Measurements from ENCODE around the gene RANBP3.
A peak's percentile ranks its signal among the peaks of the same experiment; 100 is the strongest.
"Not testable (repeated sequence)": the region's sequence is repeated elsewhere in the genome, so short reads cannot be mapped to it uniquely, and the experiment has no call there.

RANBP3 gene

DNA sequence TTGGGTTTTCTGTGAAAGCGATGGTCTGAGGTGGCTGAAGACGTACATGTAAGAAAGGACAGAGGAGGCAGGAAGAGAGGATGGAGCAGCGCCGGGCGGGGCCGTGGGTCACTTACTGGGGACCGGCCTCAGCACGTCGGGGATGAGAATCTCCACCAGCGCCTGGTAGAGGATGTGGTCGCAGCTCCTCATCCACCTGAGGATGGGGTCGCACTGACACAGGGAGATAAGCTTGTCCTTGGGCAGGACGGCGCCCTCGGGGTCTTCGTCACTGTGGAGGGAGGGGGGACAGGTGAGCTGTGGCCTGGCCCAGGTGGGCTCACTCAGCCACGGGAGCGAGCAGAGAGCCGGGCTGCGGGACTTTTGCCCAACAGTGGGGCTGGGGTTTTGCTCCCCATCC lies 29.0 kb upstream of the RANBP3 start:
- no peak for DNase-seq

DNA sequence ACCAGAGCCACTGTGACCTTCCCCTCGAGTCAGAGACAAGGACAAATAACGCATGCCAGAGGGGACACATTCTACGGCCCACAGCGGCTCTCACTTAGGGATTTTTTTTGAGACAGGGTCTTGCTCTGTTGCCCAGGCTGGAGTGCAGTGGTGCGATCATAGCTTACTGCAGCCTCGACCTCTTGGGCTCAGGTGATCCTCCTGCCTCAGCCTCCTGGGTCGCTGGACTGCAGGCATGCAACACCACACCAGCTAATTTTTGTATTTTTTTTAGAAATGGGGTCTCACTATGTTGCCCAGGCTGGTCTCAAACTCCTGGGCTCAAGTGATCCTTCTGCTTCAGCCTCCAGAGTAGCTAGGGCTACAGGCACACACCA lies 28.1 kb upstream of the RANBP3 start:
- DNase-seq = not testable (repeated sequence)

DNA sequence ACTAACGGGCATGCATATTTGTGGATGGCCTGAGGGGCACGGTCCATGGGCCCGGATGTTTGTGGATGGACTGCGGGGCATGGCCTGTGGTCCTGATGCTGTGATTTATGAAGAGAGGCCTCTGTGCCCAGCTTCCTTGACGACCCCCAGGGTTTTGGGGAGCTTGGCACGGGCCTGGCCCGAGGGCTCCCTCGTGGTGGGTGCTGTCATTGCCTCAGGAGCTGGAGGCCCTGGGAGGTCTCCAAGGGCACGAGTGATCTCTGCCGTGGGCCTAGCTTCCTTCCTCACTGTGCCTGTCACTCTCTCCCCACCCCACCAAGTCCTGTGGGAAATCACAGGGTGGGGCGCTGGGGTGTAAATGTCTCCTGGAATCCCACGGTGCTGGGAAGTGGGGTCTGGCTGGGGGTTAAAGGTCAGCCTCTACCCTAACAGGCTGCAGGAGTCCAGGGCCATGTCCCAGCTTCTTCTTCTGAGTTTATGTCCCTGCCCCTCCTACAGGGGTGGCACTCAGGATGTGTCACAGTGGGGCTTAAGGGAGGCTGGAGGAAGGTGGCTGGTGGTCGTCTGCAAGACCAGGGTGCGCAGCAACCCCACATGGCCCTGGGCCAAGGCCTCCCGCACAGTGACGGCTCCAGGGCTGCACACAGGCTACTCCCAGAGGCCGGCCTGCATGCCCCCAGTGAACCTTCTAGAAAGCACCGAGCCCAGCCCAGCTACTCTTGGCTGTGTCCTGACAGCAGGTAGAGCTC lies 27.6 kb upstream of the RANBP3 start:
- no peak for DNase-seq

DNA sequence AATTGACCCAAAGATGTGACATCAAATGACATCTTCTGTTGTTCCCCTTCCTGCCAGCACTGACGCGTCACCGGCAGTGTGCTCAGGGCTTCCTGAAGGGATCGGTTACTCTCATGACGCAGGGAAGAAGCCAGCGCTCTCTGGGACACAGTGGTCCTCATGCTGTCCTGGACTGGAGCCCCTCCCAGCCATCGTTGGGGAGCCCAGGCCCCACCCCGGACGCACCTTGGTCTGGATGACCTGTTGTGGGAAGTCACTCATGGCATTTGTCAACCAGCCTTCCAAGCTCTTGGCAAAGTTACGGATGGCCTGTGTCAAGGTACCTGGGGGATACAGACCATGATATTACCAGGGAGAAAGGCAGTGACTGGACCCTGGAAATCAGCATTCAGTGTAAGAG lies 26.0 kb upstream of the RANBP3 start:
- DNase-seq = no peak

DNA sequence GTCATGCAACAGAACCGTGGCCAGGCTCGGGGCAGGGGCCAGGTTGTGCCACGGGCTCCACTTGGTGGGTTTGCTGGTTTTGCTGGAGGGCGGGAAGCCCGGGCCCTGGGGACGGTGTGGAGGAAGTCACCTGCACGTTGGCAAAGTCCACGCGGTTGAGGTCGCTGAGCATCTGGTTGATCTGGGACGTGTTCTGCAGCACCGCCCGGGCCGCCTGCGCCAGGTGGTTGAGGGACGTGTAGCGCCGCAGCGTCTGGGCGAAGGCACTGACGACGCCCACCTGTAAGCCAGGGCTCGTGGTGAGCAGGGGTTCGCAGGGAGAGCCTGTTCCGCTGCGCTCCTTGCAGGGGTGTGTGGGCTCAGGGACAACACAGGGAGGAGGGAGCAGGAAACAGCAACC lies 24.7 kb upstream of the RANBP3 start:
- no peak for DNase-seq

DNA sequence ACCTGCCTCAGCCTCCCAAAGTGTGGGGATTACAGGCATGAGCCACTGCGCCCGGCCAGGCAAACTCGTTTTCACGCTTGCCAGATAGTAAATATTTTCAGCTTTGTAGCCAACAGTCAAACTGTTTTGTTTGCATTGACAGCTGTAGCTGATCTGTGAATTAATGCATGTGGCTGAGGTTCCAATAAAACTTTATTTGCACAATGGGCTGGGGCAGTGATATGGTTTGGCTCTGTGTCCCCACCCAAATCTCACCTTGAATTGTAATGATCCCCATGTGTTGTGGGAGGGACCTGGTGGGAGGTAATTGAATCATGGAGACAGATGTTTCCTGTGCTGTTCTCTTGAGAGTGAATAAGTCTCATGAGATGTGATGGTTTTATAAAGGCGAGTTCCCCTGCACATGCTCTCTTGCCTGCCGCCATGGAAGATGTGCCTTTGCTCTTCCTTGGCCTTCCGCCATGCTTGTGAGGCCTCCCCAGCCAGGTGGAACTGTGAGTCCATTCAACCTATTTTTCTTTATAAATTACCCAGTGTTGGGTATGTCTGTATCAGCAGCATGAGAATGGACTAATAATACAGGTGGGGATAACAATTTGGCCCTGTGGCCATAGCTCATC lies 22.4 kb upstream of the RANBP3 start:
- DNase-seq = no peak

DNA sequence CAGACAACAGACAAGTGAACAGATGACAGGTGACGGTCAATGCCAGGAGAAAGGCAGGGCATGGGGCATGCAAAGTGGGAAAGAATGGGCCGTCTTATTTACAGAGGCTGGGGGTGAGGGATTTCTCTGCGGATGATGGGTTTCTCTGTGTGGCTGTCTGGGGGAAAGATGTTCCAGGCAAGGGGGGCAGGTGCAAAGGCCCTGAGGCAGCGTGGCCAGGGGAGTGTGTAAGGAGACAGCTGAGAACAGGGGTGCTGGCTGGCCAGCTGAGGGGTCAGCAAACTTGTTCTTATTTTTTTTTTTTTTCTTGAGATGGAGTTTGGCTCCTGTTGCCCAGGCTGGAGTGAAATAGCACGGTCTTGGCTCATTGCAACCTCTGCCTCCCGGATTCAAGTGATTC lies 21.8 kb upstream of the RANBP3 start:
- no peak for DNase-seq

DNA sequence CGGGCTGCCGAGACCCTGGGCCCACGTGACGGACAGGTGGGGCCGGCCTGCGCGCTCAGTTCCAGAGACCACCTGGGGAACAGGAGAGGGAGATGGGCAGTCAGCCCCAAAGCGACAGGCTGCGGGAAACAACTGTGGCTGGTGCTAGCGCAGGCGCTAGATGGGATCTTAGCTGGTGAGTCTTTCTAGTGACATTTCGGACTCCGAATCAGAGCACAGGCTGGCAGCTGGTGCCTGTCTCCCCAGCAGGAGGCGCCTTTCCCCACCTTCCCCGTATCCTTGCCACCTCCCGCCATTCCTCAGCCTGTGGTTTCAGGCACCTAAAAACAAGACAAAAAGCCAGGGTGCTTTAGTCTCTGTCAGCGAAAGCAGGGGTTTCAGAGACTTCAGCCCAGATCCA lies 19.4 kb upstream of the RANBP3 start:
- no peak for DNase-seq

DNA sequence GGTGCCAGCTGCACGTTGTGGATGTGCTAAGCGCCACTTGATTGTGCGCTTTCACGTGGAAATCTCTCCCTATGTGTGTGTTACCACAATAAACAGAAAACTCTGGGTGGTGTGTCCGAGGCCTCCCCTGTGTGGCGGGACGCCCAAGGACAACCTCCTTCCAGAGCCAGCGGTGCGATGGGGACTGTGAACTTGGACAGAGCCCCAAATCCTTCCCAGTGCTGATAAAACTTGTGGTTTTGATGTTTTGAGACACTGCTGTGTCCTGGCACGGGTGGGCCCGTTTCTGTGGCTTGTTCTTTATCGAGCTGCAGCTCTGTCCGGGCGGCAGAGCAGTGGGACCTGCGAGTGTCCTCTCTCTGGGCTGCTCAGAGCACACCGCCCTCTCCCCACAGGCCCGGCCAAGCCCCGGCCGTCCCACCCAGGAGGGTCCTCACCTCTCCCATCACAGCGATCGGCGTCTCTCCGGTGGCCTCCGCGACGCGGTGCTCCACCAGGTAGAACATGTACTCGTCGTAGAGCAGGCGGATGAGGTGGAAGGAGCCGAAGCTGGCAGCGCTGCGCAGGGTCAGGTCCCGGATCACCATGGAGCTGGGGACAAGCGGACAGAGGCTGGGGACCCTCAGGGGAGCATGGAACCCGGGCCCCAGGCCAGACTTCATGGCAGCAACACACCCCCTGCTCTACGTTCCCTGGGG lies 18.8 kb upstream of the RANBP3 start:
- no peak for DNase-seq

DNA sequence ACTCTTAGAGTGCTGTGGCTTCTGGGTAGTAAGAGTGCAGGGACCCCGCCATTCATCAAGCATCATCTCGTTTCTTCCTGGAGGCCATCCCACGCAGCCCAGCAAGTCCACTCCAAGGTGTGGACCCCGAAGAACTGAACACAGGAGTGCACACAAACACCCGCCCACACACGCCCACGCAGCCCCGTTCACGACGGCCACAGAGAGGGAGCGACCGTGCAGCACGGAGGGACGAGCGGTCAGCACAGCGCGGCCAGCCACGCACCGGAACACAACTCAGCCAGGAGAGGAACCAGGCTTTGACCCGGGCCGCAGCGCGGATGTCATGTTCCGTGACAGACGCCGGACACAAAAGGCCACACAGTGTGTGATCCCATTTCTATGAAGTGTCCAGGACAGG lies 18.2 kb upstream of the RANBP3 start:
- DNase-seq = no peak

DNA sequence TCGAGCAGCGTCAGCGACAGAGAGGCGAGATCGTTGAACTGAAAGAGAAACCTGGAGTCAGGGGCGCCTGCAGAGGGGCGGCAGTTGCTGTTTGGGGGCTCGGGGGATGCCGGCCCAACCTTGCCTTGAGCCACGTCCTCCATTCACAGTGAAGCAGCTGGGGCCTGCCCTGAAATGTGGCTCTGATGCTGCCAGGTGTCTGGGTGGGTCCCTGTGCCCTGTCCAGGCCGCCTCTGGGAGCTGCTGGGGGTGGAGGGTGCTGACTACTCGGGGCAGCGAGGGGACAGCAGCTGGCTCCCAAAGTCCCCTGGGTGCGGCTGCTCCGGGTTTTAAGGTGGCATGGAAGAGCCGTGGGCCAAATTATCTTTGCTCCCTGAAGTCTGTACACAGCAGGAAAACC lies 17.7 kb upstream of the RANBP3 start:
- DNase-seq = no peak

DNA sequence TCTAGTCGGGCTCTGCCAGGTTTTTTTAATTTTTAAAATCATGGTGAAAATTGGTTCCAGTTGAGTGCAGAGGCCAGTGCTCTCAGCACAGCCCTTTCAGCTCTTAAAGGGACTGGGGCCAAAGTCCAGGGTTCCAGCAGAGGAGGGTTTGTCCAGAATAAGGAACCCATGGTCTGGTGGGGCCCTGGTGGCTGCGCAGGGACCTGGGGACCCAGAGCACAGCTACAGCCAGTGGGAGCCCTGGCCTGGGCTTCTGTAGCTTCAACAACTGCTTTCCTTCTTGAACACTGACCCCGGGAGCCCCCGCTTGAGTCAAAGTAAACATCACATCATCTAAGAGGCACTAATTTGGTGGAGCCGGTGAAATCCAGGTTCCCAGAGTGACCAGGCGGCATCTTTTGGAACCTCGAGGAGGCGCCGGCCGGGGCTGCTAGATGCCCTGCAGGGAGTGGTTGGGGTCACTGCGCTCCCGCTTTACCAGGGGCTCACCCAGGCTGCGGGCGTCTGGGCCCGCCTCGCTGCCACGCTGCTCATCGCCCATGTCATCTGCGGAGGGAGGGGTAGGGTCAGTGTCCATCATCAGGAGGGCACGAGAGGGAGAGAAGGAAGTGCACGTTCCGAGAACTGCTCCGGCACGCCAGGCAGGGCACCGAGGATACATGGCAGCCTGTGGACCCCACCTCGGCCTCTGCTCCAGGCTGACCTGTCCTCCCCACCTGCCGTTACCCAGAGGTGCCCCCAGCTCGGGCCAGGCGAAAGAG lies 16.6 kb upstream of the RANBP3 start:
- no peak for DNase-seq

DNA sequence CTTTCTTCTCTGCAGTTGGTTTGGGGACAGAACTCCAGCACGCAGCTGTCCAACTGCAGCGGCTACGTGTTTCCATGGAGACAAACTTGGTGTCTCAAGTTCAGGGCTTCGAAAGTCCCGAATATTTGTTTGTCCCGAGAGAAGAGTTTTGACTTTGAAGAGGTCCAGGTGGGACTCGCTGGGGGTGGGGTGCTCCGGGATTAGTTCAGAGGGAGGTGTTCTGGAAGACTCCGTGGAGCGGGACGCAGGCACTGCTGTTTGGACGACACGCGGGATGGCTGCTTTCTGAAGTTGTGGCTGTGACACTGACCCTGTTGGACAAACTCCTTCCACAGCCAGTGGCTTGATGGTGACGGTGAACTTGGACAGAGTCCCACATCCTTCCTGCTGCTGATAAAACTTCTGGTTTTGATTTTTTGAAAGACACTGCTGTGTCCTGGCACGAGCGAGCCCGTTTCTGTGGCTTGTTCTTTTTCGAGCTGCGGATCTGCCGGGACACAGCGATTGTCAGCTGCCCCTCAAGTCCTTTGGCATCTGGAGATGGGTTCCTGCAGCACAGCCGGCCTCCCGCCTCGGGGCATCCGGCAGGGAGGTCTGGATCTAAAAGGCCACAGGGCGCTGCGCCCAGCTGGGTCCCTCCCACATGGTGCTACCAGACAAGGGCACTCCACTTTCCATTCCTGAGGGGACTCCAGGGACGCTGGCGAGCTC lies 15.9 kb upstream of the RANBP3 start:
- DNase-seq = no peak

DNA sequence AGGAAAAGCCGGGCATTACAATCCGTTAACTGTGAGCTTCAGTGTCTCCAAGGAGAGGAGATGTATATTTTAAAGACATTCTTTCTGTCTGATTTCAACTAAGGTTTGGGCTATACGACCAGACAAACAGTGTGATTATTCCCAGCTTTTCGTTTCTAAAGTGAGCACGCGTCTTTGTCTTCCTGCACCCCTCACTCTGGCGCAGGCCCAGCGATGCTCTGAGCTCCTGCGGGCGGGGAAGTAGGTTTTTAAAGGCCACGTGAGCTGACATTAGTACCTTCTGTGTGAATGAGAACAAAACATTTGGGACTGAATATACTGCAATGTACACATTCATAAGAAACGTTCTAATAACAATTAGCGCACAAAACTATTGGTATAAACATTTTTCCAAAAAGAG lies 15.3 kb upstream of the RANBP3 start:
- DNase-seq = no peak

DNA sequence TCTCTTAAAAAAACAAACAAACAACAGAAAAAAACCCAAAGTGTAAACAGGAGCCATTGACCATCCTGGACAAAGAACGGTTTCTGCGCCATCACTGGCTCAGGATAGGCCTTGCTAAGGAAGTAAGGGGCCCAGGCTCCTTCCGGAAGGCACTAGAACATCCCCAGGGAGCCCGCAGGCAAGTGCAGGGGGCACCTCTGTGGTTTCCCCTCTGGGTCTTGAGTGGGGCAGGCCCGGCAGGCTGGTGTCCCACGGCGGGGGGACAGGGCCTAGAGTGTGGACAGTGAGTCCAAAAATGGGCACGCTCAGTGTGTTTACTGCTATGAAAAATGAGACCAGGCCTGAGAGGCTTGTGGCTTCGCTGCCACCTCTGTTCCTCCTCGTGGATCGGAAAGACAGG lies 14.8 kb upstream of the RANBP3 start:
- no peak for DNase-seq

DNA sequence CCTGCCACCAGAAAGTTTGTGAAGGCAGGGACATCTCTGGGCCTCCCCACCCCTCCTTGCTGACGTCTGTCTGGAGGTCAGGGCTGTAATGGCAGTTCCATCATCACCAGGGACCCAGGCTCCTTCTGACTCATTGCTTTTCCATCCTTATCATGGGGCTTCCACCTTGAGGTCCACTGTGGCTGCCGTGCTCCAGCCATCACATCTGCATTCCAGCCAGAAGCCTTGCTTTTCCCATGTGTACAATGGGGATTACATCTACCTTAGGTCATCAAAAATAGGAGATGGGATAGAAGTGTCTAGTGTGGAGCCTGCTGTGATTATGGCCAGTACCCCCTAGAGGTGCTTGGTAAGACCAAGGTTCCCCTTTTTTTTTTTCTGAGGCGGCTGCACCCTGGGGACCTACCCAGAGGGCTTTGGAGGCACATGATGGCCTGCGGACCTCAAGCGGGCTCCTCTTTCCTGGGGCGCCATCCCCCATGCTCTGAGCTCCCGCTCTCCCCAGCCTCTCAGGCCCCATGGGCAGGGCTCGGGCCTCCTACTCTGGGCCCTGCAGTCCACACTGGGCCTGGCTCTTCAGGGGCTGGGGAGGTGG lies 13.4 kb upstream of the RANBP3 start:
- no peak for DNase-seq

DNA sequence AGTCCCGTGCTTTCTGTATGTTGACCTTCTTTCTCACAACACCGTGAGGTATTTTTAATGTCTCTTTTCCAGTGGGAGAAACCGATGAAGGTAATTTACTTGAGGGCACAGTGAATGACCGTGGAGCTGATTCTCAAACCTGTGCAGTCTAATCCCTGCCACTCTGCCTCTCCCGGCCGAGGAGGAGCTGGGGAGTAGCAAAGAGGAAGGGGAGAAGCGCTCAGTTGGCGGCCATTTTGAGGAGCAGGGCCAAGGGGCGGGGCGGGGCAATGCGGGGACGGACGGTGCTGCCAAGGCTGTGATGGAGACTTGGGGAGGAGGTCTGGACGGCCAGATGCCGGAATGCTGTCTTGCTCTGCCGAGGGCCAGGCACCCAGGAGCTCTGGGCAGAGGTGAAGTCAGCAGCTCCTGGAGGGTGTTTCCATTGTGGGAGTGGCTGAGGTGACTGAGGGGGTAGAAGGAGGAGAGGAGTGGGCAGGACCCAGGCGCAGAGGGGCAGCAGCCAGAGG lies 12.4 kb upstream of the RANBP3 start:
- no peak for DNase-seq

DNA sequence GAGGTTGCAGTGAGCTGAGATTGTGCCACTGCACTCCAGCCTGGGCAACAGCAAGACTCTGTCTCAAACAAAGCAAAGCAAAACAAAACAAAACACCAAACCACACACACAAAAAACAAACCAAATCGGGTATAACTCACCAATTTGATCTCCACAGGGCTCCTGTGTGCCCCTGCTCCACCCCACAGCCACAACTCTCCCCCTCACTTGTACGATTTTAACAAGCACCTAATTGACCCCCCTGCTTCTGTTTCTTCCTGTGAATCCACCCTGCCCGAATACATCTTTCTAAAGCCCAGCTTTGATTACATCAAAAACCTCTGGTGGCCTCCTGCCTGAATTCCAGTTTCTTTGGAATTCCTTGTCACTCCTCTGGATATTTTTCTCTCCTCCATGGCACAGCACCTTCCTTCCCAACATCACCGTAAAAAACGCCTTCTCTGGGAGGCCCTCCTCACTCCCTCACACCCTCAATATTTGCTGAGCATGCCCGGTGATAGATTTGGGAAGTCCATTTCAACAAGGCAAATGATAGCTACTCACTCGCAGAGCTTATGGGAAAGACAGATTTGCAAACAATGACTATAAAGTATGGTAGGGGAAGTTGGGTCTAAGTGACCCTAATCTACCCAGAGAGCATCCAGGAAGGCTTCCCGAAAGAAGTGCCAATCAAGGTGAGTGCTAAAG lies 11.6 kb upstream of the RANBP3 start:
- DNase-seq = no peak

DNA sequence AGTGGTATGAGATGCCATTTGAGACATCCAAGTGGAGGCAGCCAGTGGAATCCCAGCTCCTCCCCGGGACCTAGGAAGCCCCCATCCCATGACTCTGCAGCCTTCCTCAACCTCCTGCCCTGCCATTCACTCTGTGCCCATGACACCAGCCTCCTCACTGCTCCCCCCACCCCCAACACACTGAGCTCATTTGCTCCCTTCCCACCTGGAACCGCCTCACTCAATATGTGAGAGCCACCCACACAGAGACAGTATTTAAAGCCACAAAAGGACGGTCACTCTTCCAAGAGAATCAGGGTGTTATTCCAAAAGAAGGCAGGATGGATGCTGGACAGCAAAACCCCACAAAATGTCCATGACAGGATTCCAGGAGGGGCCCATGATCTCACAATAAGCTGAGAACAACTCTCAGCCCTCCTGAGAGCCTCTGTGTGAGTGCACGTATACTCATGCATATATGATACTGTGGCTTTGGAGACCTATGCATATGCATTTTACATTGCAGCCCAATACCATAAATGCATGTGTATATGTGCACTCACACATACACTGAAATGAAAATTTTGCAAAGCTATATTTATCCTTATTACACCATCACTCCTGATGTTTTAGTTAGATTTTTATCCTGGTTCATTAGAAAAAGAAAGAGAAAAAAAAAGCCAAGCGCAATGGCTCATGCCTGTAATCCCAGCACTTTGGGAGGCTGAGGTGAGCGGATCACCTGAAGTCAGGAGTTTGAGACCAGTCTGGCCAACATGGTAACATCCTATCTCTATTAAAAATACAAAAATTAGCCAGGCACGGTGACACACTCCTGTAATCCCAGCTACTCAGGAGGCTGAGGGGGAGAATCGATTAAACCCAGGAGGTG lies 10.8 kb upstream of the RANBP3 start:
- no peak for DNase-seq

DNA sequence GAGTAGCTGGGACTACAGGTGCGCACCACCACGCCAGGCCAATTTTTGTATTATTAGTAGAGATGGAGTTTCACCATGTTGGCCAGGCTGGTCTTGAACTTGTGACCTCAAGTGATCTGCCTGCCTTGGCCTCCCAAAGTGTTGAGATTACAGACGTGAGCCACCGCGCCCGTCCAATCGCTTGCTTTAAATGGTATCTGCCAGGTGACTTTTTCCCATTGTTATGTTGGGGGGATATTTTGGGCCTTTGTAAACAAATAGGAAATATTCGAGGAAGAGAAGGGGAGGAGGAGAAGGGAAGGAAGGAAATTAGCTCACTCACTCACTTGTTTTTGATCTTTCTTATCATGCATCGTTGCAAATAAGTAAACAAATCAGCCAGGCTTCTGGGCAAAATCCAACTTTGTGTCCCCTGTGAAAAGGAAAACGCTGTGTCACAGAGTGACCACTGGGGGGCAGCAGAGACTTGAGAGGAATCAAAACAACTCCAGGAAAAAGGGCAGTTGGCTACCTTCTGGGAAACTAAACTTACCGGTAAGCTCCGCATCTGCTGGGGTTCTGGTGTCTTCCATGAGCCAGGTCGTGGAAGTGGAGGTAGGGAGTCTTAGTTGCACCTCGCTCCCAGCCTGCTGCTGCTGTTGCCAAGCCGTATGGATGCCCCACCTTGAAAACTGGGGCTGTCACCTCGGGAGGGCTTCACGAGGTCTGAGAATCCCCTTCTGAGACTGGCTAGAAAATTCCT lies 9.3 kb upstream of the RANBP3 start:
- peak; percentile 87 for DNase-seq

Data from activated CD8-positive, alpha-beta memory T cell treated with anti-CD3 and anti-CD28 coated beads for 24 hours (primary cell).